GM23338 (cell line): ENCODE results near the gene MBNL1.

ENCODE experiments used
- CREB1 ChIP-seq: fragments of 250-450 bp; sonication (Bioruptor Pico); IDR thresholded peaks from 2 replicates; pipeline ENCODE4 v1.5.0; 2020; ENCODE audit warnings: low read depth, mild to moderate bottlenecking, moderate library complexity
- CTCF ChIP-seq, 2 experiments: fragments of 200-600 bp in 1 of 2; sonication (generic) in 1 of 2; conservative IDR thresholded peaks; 2 replicates each; pipeline versions ENCODE4 v1.5.1 to v1.6.1; 2016 to 2017; ENCODE audit warnings: antibody characterized with exemption in 2 of 2, low read depth in 2 of 2, mild to moderate bottlenecking in 2 of 2, moderate library complexity in 1 of 2
- EZH2 ChIP-seq: fragments of 200-600 bp; sonication (generic); IDR thresholded peaks from one replicate; pipeline ENCODE4 v1.8.0; 2017; ENCODE audit warnings: antibody characterized with exemption, mild to moderate bottlenecking, low read depth; ENCODE audit not compliant: unreplicated experiment
- EZH2phosphoT487 ChIP-seq: fragments of 200-600 bp; sonication (generic); IDR thresholded peaks from one replicate; pipeline ENCODE4 v1.8.1; 2018; ENCODE audit warnings: antibody characterized with exemption; ENCODE audit not compliant: unreplicated experiment
- JUNB ChIP-seq: IDR thresholded peaks from one replicate; pipeline ENCODE4 v1.6.1; 2016; ENCODE audit warnings: antibody characterized with exemption; ENCODE audit not compliant: unreplicated experiment
- NANOG ChIP-seq: IDR thresholded peaks from 2 replicates; pipeline ENCODE4 v1.6.1; 2016; ENCODE audit warnings: antibody characterized with exemption, borderline replicate concordance
- POLR2AphosphoS5 ChIP-seq: IDR thresholded peaks from 2 replicates; pipeline ENCODE4 v1.6.1; 2016; ENCODE audit warnings: antibody characterized with exemption, low read depth
- REST ChIP-seq: IDR thresholded peaks from one replicate; pipeline ENCODE4 v1.6.1; 2018; ENCODE audit warnings: antibody characterized with exemption; ENCODE audit not compliant: unreplicated experiment
- ZNF114 ChIP-seq: fragments of 250-450 bp; sonication (Bioruptor Pico); IDR thresholded peaks from 2 replicates; pipeline ENCODE4 v1.5.0; 2020; ENCODE audit warnings: mild to moderate bottlenecking, moderate library complexity
- ZNF331 ChIP-seq: fragments of 250-450 bp; sonication (Bioruptor Pico); IDR thresholded peaks from 2 replicates; pipeline ENCODE4 v1.5.0; 2020; ENCODE audit warnings: low read depth, mild to moderate bottlenecking, moderate library complexity
- ZNF462 ChIP-seq: fragments of 250-450 bp; sonication (Bioruptor Pico); IDR thresholded peaks from 2 replicates; pipeline ENCODE4 v1.5.0; 2020; ENCODE audit warnings: mild to moderate bottlenecking, moderate library complexity

GRCh38 chr3:152227027-152227426 lies 41.7 kb upstream of the MBNL1 start:
- TF ChIP-seq CTCF (conservative IDR thresholded peaks at IDR 0.05; ENCODE audit: low read depth in 2 of 2) = no peak
- no peak for TF ChIP-seq EZH2phosphoT487
- no peak for TF ChIP-seq REST
- no peak for TF ChIP-seq POLR2AphosphoS5
- no peak for TF ChIP-seq EZH2
- TF ChIP-seq CREB1 (CRISPR knock-in tag) = no peak
- no peak for TF ChIP-seq NANOG
- no peak for TF ChIP-seq JUNB
- no peak for TF ChIP-seq ZNF114 (CRISPR knock-in tag)
- no peak for TF ChIP-seq ZNF331 (CRISPR knock-in tag)
- no peak for TF ChIP-seq ZNF462
